GM18858 (cell line): ENCODE measurements around the gene PLEKHG4.

Experiments
- ATAC-seq: cut with Tn5 transposase; IDR thresholded peaks from one replicate; pipeline ENCODE4 v1.9.1; 2021; ENCODE audit not compliant: unreplicated experiment

PLEKHG4 gene

DNA sequence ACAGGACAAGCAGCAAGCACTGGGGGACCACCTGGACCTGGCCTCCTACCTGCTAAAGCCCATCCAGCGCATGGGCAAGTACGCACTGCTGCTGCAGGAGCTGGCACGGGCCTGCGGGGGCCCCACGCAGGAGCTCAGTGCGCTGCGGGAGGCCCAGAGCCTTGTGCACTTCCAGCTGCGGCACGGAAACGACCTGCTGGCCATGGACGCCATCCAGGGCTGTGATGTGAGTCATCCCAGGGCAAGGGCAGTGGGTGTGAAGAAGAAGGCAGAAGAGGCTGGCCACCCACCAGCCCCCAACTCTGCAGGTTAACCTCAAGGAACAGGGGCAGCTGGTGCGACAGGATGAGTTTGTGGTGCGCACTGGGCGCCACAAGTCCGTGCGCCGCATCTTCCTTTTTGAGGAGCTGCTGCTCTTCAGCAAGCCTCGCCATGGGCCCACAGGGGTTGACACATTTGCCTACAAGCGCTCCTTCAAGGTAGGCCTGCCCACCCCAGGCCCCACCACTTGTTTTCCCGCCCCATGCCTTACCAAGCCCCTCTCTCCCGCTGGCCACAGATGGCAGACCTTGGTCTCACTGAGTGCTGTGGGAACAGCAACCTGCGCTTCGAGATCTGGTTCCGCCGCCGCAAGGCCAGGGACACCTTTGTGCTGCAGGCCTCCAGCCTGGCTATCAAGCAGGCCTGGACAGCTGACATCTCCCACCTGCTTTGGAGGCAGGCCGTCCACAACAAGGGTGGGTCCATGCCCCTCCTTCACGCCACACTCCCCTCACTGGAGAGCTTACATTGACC lies 7.3 kb downstream of the PLEKHG4 start:
- no peak for ATAC-seq

GRCh38 chr16:67287960-67288359 lies 8.6 kb downstream of the PLEKHG4 start:
- no peak for ATAC-seq

DNA sequence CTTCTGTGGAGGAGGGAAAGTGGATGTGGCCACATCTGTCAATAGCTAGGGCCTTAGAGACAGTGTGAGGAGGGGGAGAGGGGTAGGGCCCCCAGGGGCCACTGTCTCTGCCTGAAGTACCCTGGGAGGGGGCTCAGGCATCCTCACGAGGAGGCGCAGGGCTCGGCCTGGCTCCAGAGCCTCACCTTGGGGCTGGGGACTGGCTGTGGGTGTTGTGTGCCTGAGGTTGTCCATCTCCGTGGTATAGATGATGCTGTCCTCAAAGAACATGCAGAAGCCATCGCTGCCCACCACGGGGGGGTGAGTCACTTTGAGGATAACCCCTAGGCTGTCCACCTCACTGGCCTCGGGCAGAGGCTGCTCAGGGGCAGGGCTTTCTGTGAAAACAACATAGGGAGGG lies 12.1 kb downstream of the PLEKHG4 start:
- no peak for ATAC-seq

- ATAC-seq = no peak
Measured at GRCh38 chr16:67294171-67294757, 14.9 kb downstream of the PLEKHG4 start.

- ATAC-seq = no peak
Measured at GRCh38 chr16:67294938-67295361, 15.6 kb downstream of the PLEKHG4 start.

- no peak for ATAC-seq
Measured at GRCh38 chr16:67296420-67296819, 17.1 kb downstream of the PLEKHG4 start.

DNA sequence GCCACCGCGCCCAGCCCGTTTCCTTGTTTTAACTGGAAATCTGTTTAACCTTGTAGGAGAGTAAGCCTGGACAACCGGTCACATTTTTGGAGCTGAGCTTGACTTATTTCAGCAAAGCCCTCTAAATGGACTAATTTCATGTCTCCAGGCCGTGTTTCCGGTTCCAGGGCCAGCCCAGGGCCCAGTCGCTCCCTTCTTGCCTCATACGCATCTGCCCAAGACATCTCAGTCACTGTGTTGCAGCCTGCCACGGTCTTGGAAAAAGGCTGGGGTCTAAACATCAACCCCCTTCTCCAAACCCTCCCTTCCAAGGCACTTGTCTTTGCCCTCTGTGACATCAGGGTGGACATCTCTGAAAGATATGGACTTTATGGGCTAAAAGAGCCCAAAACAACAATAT lies 18.9 kb downstream of the PLEKHG4 start:
- no peak for ATAC-seq

- ATAC-seq = no peak
Measured at GRCh38 chr16:67299269-67299668, 19.9 kb downstream of the PLEKHG4 start.

DNA sequence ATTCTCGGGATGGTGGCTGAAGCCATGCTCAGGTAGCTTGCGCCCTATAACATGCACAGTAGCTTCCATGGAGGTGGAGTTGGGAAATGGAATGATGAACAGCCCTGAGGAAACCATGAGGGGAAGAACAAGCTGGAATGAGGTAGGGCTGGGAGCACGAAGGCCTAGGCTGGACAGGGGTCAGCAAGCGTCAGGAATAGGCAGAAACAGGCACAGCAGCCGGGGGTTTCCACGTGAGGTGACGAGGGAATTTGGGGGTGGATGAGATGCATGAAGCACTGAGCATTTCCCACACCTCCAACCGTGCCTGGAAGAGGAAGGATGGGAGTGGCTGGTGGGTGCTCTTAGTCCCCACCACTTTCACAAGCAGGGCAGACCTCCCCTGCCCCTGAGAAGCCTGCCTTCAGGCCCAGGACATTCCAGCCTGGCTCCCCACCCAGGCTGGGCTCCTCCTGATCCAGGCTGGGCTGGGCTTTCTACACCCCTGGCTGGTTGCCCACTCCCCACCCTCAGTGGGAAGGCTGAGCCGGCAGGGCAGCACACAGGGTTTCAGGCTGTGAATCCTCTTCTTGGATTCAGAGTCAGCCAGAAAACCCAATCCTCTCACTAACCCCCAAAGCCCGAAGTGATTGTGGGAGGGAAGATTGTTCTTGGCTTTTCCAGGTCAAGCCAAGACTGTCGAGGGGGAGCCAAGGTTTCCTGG lies 21.9 kb downstream of the PLEKHG4 start:
- ATAC-seq = no peak

- ATAC-seq = no peak
Measured at GRCh38 chr16:67302076-67302475, 22.7 kb downstream of the PLEKHG4 start.

GRCh38 chr16:67302970-67303369 lies 23.6 kb downstream of the PLEKHG4 start:
- ATAC-seq = no peak

DNA sequence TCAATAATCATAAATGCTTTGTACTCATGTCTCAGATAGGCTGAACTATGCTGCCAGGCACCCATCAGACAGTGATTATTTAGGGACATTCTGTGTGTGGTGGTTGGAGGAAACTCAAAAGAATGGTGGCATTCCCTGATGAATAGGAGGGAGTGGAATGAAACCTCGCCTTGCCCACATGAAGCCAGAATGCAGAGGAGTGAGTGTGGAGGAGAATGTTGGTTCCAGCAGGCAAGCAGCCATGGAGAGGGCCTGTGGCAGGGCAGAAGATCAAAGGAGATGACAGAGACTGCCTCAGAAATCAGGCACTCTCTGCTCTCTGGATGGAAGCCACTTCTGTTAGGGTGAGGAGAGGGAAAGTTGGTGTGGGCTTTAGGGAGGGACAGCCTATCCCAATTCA lies 24.7 kb downstream of the PLEKHG4 start:
- ATAC-seq = no peak

DNA sequence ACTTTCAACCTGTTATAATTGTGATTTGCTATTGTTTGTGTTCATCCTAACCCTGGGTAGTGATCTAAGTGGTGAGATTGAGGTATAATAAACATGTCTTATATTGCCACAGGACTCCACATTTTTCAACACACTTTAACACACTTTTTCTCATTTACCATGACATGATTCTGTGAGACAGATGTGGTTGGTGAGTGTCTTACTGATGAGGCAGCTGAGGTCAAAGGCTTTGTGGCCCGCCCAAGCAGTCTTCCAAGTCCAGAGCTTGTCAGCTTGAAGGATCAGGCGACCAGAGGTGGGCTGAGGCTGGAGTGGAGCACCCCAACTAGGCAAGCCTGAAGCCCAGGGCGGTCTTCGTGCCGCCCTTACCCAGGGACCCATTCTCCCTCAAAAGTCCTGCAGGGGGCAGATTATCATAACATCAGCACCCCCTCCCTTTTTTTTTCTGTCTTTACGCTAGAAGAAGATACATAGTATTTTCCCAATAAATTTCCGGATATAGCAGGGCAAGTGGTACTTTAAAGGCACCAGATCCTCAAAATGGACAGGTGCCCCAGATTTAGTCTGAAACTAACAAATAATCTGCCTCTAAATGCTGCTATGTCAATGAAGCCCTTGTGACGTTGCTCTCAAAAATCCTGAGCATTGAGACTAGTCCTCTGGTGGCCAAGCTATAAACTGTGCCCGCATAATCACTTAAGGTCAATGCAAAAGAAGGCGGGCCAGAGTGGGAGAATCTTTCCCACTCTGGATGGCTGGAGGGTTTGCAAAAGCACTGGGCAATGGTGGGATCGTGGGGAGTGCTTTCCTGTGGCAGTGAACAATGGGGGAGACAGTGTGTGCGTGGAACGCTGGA lies 26.1 kb downstream of the PLEKHG4 start:
- ATAC-seq = no peak

- ATAC-seq = no peak
Measured at GRCh38 chr16:67310561-67310960, 31.2 kb downstream of the PLEKHG4 start.

GRCh38 chr16:67311607-67312488 lies 32.5 kb downstream of the PLEKHG4 start:
- peak; percentile 80 for ATAC-seq

DNA sequence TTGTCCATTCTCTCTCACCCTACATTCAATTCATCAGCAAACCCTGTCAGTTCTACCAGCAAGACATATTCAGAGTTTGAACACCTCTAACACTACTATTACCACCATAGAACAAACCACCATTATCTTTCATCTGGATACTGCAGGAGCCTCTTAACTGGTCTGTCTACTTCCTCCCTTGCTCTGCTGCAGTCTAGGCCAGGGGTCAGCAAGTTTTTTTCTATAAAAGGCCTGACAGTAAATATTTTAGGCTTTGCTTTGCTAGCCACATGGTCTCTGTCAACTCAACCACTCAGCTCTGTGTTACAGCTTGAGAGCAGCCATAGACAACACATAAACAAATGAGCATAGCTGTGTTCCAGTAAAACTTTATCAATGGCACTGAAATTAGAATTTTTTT lies 33.4 kb downstream of the PLEKHG4 start:
- no peak for ATAC-seq

- ATAC-seq = no peak
Measured at GRCh38 chr16:67317853-67318252, 38.5 kb downstream of the PLEKHG4 start.

- no peak for ATAC-seq
Measured at GRCh38 chr16:67326115-67326471, 46.8 kb downstream of the PLEKHG4 start.

DNA sequence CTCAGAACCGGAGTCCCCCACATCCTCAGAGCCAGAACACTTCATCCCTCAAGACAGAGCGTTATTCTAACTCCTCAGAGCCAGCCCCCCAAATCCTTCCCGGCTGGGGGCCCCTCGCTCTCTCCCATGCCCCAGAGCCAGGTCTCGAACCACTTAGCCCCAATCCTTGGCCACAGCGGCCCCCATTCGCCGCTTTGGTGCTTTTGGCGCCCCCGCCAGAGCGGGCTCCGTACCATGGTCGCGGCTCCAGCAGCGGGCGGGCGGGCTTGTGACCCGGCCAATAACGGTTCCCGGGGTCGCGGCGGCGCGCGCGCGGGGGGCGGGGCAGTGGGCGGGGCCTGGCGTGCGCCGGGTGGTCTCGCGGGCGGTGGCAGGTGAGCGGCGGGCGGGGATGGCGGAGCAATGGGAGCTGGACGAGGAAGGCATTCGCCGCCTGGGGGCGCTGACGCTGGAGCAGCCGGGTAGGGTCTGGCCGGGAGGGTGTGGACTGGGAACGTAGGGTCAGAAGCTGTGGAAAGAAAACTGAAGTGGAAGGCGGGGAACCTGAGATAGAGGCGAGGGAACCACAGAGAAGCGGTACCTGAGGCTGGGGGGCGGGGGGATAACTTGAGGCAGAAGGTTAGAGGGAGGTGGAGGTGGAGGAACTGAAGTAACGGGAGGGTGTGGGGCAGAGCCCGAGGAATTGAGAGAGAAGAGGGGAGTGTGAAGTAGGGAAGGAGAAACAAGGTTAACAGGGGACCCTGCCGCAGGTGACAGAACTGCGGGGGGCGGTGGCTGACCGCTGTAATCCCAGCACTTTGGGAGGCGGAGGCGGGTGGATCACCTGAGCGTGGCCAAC lies 47.4 kb downstream of the PLEKHG4 start, which contains the start of the genes KCTD19 and LRRC36:
Gene KCTD19 (minus strand): TSS at position 270 of the 838 bp plus-strand sequence. CDS start 34 bp downstream, at position 236.
Gene LRRC36 (plus strand): TSS at position 344 of the 838 bp plus-strand sequence. CDS start 48 bp downstream, at position 392.
- ATAC-seq = no peak
